ENCODE results near the gene CLOCK.

Gene CLOCK

GRCh38 chr4:55543858-55544257, 2.9 kb downstream of the CLOCK start:
- DNase-seq (ENCODE audit: low read depth), result no peak

- no peak for DNase-seq (ENCODE audit: low read depth)
These were observed 6.4 kb downstream of the CLOCK start for GRCh38 chr4:55540271-55540670.

- no peak for DNase-seq (ENCODE audit: low read depth)
These were observed 7.1 kb downstream of the CLOCK start for GRCh38 chr4:55539658-55540057.

- DNase-seq (ENCODE audit: low read depth), result no peak
These were observed 8.2 kb downstream of the CLOCK start for GRCh38 chr4:55538531-55538930.

GRCh38 chr4:55534306-55534705, 12.4 kb downstream of the CLOCK start:
- DNase-seq (ENCODE audit: low read depth), result no peak

GRCh38 chr4:55530691-55531090, 16.0 kb downstream of the CLOCK start:
- no peak for DNase-seq (ENCODE audit: low read depth)

- DNase-seq (ENCODE audit: low read depth), result no peak
These were observed 16.5 kb downstream of the CLOCK start for GRCh38 chr4:55530167-55530566.

- DNase-seq (ENCODE audit: low read depth), result no peak
These were observed 18.2 kb downstream of the CLOCK start for GRCh38 chr4:55528491-55528890.

GRCh38 chr4:55524844-55525571, 21.7 kb downstream of the CLOCK start:
- no peak for DNase-seq (ENCODE audit: low read depth)

GRCh38 chr4:55518442-55518841, 28.3 kb downstream of the CLOCK start:
- no peak for DNase-seq (ENCODE audit: low read depth)

- no peak for DNase-seq (ENCODE audit: low read depth)
These were observed 29.0 kb downstream of the CLOCK start for GRCh38 chr4:55517526-55518229.

GRCh38 chr4:55512922-55513571, 33.7 kb downstream of the CLOCK start:
- DNase-seq (ENCODE audit: low read depth), result no peak

GRCh38 chr4:55512077-55512476, 34.6 kb downstream of the CLOCK start:
- DNase-seq (ENCODE audit: low read depth), result no peak

GRCh38 chr4:55510685-55511084, 36.0 kb downstream of the CLOCK start:
- DNase-seq (ENCODE audit: low read depth), result no peak

GRCh38 chr4:55509266-55509665, 37.4 kb downstream of the CLOCK start:
- DNase-seq (ENCODE audit: low read depth), result no peak

GRCh38 chr4:55507612-55508011, 39.1 kb downstream of the CLOCK start:
- no peak for DNase-seq (ENCODE audit: low read depth)

- no peak for DNase-seq (ENCODE audit: low read depth)
These were observed 43.5 kb downstream of the CLOCK start for GRCh38 chr4:55503169-55503568.

- no peak for DNase-seq (ENCODE audit: low read depth)
These were observed 46.6 kb downstream of the CLOCK start for GRCh38 chr4:55500072-55500471.

GRCh38 chr4:55499495-55499894, 47.2 kb downstream of the CLOCK start:
- no peak for DNase-seq (ENCODE audit: low read depth)

GRCh38 chr4:55498051-55498450, 48.7 kb downstream of the CLOCK start:
- DNase-seq (ENCODE audit: low read depth), result no peak

- no peak for DNase-seq (ENCODE audit: low read depth)
These were observed 55.2 kb downstream of the CLOCK start for GRCh38 chr4:55491486-55491885.

- DNase-seq (ENCODE audit: low read depth), result no peak
These were observed 58.0 kb downstream of the CLOCK start for GRCh38 chr4:55488716-55489115.

- DNase-seq (ENCODE audit: low read depth), result no peak
These were observed 60.9 kb downstream of the CLOCK start for GRCh38 chr4:55485821-55486220.
